ENCODE results near the gene ARMC8.

GRCh38 chr3:138199851-138200250, 12.8 kb downstream of the ARMC8 start:
- TF ChIP-seq CTCF (IDR thresholded peaks at IDR 0.05) (no peak), POLR2A (IDR thresholded peaks at IDR 0.05) (no peak)

Data from body of pancreas (tissue), 4 donors.